ENCODE data around the gene INSIG2. TPM values are rescaled to one million over a fixed set of nuclear protein-coding genes. Genes with fewer than 3 reads are reported as not detected.

INSIG2 gene
- polyA plus RNA-seq, 1 of the 3 experiments (the other 2 are of a cell fraction): 8.7 TPM

DNA sequence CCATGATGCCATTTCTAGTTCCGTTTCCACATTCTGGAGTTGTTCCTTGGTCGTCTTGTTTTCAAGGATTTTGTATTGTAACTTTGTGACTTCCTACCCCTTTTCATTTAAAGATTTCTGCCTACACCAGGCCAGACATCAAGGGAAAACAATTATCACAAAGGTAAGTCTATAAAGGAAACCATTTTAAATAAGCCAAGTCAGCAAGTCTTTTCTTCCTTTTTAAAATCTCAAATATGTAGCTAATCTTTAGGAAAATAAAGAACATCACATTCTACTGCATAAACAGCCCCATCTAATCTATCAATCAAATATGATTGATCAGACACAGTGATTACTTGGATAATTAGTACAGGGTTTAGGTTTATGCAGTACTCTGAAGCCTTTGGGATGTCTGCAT is 35.8 kb upstream of the INSIG2 start:
- H3K27ac ChIP-seq (ENCODE audit: low read depth in 2 of 2, low read length in 1 of 2): no peak overlapping the region
- H3K27me3 ChIP-seq (ENCODE audit: insufficient read depth): peaks cover 4% of the 10 kb centered on the region; the same call in 1 of the 2 replicates
- H3F3A ChIP-seq (replicated peaks; ENCODE audit: insufficient read depth): no peaks in the 10 kb centered on the region
- H3K4me3 ChIP-seq (ENCODE audit: low read depth in 2 of 2, low read length in 1 of 2): no peak overlapping the region
- no peaks in the 10 kb centered on the region for H3K9me3 ChIP-seq
- no peak for DNase-seq
- no peak overlapping the region for H3K9ac ChIP-seq
- H3K4me2 ChIP-seq: no peak overlapping the region
- no peaks in the 10 kb centered on the region for H3K9me2 ChIP-seq
- POLR2A ChIA-PET: no interaction called here
- TF ChIP-seq MXI1 (IDR thresholded peaks at IDR 0.05; ENCODE audit: low read depth, low read length) (no peak), FOSL2 (IDR thresholded peaks at IDR 0.05; ENCODE audit: borderline replicate concordance, low read depth) (no peak), EZH2phosphoT487 (IDR thresholded peaks at IDR 0.05; ENCODE audit: borderline replicate concordance, low read depth) (no peak), RFX5 (IDR thresholded peaks at IDR 0.05; ENCODE audit: low read length) (no peak), FOXM1 (IDR thresholded peaks at IDR 0.05; ENCODE audit: low read depth) (no peak), GABPA (IDR thresholded peaks at IDR 0.05; ENCODE audit: low read depth) (no peak), NFIC (IDR thresholded peaks at IDR 0.05; ENCODE audit: borderline replicate concordance) (no peak), EP300 (IDR thresholded peaks at IDR 0.05; ENCODE audit: borderline replicate concordance in 1 of 2, low read depth in 1 of 2, low read length in 1 of 2) (no peak), RXRA (IDR thresholded peaks at IDR 0.05; ENCODE audit: borderline replicate concordance, low read depth) (no peak), TAF1 (IDR thresholded peaks at IDR 0.05; ENCODE audit: borderline replicate concordance, low read depth, low read length) (no peak)
- H4K20me1 ChIP-seq (ENCODE audit: insufficient read depth): no peaks in the 10 kb centered on the region
- peaks cover 0 to 2% of the 10 kb centered on the region in 2 experiments; a peak in 2 of 4 replicates for H3K4me1 ChIP-seq (ENCODE audit: control insufficient read depth in 1 of 2, insufficient read depth in 2 of 2, low read depth in 1 of 2, low read length in 1 of 2)
- H2AFZ ChIP-seq (ENCODE audit: low read depth): no peak overlapping the region
- 39% methylated on average over 2 of the region's 2 CpGs for WGBS (ENCODE audit: low lambda C conversion rate)
- CTCF ChIA-PET: interaction anchor here (0.9 to 2.4 kb wide), 6 partner anchors 9 to 803 kb away, joined by 3 to 12 read pairs (median 4); partner anchors contain the start of genes DDX18 and INSIG2
- H3K36me3 ChIP-seq (replicated peaks in 1 of 2; ENCODE audit: control insufficient read depth in 1 of 2, insufficient read depth in 2 of 2, low read length in 1 of 2): no peaks in the 10 kb centered on the region
- no peaks in the 10 kb centered on the region for H3K79me2 ChIP-seq (ENCODE audit: insufficient read depth)

DNA sequence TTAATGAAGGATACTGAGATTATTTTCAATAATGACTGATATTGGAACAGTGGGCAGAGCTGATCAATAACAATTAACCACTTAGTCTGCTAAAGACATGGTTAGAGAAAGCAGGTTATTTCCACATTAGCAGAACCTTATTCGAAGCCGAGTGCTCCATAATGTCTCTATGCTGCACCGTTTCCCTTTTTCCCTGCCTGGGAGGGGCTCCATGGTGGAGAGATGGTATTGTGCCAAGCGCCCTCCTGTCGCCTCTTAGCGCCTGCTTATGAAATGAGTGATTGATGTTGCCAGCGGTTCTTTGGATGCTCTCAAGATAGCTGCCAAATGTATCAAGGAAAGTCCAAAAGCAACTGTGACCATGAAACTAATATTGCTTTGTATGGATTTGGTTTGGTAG is 34.6 kb upstream of the INSIG2 start:
- Histone ChIP-seq H3K36me3 (replicated peaks in 1 of 2; ENCODE audit: control insufficient read depth in 1 of 2, insufficient read depth in 2 of 2, low read length in 1 of 2) (no peaks in the 10 kb centered on the region), H3K9me3 (no peaks in the 10 kb centered on the region), H3K4me3 (ENCODE audit: low read depth in 2 of 2, low read length in 1 of 2) (no peak overlapping the region), H3K9me2 (no peaks in the 10 kb centered on the region), H3K27ac (ENCODE audit: low read depth in 2 of 2, low read length in 1 of 2) (no peak overlapping the region), H3K79me2 (ENCODE audit: insufficient read depth) (no peaks in the 10 kb centered on the region), H3K9ac (no peak overlapping the region), H2AFZ (ENCODE audit: low read depth) (no peak overlapping the region), H3F3A (replicated peaks; ENCODE audit: insufficient read depth) (no peaks in the 10 kb centered on the region), H3K27me3 (ENCODE audit: insufficient read depth) (peaks cover 4% of the 10 kb centered on the region; the same call in 1 of the 2 replicates), H3K4me1 (ENCODE audit: control insufficient read depth in 1 of 2, insufficient read depth in 2 of 2, low read depth in 1 of 2, low read length in 1 of 2) (no peaks in the 10 kb centered on the region; a peak in 2 of 4 replicates), H3K4me2 (no peak overlapping the region), H4K20me1 (ENCODE audit: insufficient read depth) (no peaks in the 10 kb centered on the region)
- DNase-seq: no peak
- ChIA-PET POLR2A (no interaction called here), CTCF (interaction anchor here (1.2 to 2.4 kb wide), 5 partner anchors 11 to 802 kb away, joined by 3 to 12 read pairs (median 3); partner anchors contain the start of gene INSIG2)
- WGBS (ENCODE audit: low lambda C conversion rate): 75% methylated on average over 7 of the region's 7 CpGs
- TF ChIP-seq, protein P1, sequence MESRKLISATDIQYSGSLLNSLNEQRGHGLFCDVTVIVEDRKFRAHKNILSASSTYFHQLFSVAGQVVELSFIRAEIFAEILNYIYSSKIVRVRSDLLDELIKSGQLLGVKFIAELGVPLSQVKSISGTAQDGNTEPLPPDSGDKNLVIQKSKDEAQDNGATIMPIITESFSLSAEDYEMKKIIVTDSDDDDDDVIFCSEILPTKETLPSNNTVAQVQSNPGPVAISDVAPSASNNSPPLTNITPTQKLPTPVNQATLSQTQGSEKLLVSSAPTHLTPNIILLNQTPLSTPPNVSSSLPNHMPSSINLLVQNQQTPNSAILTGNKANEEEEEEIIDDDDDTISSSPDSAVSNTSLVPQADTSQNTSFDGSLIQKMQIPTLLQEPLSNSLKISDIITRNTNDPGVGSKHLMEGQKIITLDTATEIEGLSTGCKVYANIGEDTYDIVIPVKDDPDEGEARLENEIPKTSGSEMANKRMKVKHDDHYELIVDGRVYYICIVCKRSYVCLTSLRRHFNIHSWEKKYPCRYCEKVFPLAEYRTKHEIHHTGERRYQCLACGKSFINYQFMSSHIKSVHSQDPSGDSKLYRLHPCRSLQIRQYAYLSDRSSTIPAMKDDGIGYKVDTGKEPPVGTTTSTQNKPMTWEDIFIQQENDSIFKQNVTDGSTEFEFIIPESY (IDR thresholded peaks at IDR 0.05; ENCODE audit: borderline replicate concordance, low read depth): no peak
- TF ChIP-seq, protein P2, sequence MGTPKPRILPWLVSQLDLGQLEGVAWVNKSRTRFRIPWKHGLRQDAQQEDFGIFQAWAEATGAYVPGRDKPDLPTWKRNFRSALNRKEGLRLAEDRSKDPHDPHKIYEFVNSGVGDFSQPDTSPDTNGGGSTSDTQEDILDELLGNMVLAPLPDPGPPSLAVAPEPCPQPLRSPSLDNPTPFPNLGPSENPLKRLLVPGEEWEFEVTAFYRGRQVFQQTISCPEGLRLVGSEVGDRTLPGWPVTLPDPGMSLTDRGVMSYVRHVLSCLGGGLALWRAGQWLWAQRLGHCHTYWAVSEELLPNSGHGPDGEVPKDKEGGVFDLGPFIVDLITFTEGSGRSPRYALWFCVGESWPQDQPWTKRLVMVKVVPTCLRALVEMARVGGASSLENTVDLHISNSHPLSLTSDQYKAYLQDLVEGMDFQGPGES (IDR thresholded peaks at IDR 0.05; ENCODE audit: low read depth, low read length): no peak
- TF ChIP-seq, protein P3, sequence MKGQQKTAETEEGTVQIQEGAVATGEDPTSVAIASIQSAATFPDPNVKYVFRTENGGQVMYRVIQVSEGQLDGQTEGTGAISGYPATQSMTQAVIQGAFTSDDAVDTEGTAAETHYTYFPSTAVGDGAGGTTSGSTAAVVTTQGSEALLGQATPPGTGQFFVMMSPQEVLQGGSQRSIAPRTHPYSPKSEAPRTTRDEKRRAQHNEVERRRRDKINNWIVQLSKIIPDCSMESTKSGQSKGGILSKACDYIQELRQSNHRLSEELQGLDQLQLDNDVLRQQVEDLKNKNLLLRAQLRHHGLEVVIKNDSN (IDR thresholded peaks at IDR 0.05; ENCODE audit: borderline replicate concordance, low read depth): no peak
- TF ChIP-seq YY1 (IDR thresholded peaks at IDR 0.05; ENCODE audit: low read depth): no peak
- TF ChIP-seq TEAD4 (IDR thresholded peaks at IDR 0.05; ENCODE audit: borderline replicate concordance, insufficient read depth): no peak
- TF ChIP-seq, protein P4, sequence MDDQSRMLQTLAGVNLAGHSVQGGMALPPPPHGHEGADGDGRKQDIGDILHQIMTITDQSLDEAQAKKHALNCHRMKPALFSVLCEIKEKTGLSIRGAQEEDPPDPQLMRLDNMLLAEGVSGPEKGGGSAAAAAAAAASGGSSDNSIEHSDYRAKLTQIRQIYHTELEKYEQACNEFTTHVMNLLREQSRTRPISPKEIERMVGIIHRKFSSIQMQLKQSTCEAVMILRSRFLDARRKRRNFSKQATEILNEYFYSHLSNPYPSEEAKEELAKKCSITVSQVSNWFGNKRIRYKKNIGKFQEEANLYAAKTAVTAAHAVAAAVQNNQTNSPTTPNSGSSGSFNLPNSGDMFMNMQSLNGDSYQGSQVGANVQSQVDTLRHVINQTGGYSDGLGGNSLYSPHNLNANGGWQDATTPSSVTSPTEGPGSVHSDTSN (IDR thresholded peaks at IDR 0.05): no peak
- TF ChIP-seq, protein P5, sequence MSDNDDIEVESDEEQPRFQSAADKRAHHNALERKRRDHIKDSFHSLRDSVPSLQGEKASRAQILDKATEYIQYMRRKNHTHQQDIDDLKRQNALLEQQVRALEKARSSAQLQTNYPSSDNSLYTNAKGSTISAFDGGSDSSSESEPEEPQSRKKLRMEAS (IDR thresholded peaks at IDR 0.05; ENCODE audit: low read depth): no peak
- no peak for TF ChIP-seq MXI1 (IDR thresholded peaks at IDR 0.05; ENCODE audit: low read depth, low read length)
- TF ChIP-seq, protein P6, sequence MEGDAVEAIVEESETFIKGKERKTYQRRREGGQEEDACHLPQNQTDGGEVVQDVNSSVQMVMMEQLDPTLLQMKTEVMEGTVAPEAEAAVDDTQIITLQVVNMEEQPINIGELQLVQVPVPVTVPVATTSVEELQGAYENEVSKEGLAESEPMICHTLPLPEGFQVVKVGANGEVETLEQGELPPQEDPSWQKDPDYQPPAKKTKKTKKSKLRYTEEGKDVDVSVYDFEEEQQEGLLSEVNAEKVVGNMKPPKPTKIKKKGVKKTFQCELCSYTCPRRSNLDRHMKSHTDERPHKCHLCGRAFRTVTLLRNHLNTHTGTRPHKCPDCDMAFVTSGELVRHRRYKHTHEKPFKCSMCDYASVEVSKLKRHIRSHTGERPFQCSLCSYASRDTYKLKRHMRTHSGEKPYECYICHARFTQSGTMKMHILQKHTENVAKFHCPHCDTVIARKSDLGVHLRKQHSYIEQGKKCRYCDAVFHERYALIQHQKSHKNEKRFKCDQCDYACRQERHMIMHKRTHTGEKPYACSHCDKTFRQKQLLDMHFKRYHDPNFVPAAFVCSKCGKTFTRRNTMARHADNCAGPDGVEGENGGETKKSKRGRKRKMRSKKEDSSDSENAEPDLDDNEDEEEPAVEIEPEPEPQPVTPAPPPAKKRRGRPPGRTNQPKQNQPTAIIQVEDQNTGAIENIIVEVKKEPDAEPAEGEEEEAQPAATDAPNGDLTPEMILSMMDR (IDR thresholded peaks at IDR 0.05): no peak
- TF ChIP-seq NRF1 (IDR thresholded peaks at IDR 0.05; ENCODE audit: low read depth, low read length): no peak
